Prostate gland (tissue), 2 donors: ENCODE data around the gene SNX10.

Source experiments
- CTCF ChIP-seq, 4 experiments: fragments of 200-600 bp in 2 of 4; fragments of 450-650 bp in 2 of 4; sonication (generic) in 2 of 4; IDR thresholded peaks; 1 replicate in 3 of 4; 2 replicates in 1 of 4; pipeline ENCODE4 v1.5.1; 2016 to 2019; ENCODE audit warnings: antibody characterized with exemption in 4 of 4, mild to moderate bottlenecking in 2 of 4, moderate library complexity in 2 of 4
- POLR2A ChIP-seq: fragments of 450-650 bp; IDR thresholded peaks from one replicate; pipeline ENCODE4 v1.6.1; 2016; ENCODE audit warnings: antibody characterized with exemption, mild to moderate bottlenecking

DNA sequence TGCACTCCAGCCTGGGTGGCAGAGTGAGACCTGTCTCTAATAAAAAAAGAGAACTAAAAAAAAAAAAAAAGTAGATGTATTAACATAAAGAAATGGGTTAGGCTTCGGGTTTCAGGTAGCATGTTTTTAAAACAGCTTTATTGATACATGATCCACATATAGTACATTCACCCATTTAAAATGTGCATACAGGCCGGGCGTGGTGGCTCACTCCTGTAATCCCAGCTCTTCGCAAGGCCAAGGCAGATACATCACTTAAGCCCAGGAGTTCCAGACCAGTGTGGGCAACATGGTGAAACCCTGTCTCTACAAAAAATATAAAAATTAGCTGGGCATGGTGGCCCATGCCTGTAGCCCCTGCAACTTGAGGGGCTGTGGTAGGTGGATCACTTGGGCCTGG lies 39.5 kb downstream of the SNX10 start:
- TF ChIP-seq CTCF (IDR thresholded peaks at IDR 0.05) (no peak), POLR2A (no peak)
